Ishikawa (cell line): ENCODE measurements around the gene TP53BP1.

Experiments used
- CEBPB ChIP-seq: IDR thresholded peaks from 2 replicates; pipeline ENCODE4 v1.6.1; 2012
- CREB1 ChIP-seq: IDR thresholded peaks from 2 replicates; pipeline ENCODE4 v1.6.1; 2012; ENCODE audit warnings: low read depth
- EGR1 ChIP-seq: IDR thresholded peaks from 2 replicates; pipeline ENCODE4 v1.6.1; 2012
- EP300 ChIP-seq: IDR thresholded peaks from 2 replicates; pipeline ENCODE4 v1.6.1; 2012; ENCODE audit warnings: borderline replicate concordance
- FOXM1 ChIP-seq: IDR thresholded peaks from 2 replicates; pipeline ENCODE4 v1.6.1; 2012; ENCODE audit warnings: low read depth, borderline replicate concordance
- NFIC ChIP-seq: IDR thresholded peaks from 2 replicates; pipeline ENCODE4 v1.6.1; 2012
- RAD21 ChIP-seq: IDR thresholded peaks from 2 replicates; pipeline ENCODE4 v1.6.1; 2012; ENCODE audit warnings: low read depth
- TAF1 ChIP-seq: IDR thresholded peaks from 2 replicates; pipeline ENCODE4 v1.6.1; 2012; ENCODE audit warnings: low read depth, mild to moderate bottlenecking
- TCF12 ChIP-seq: IDR thresholded peaks from 2 replicates; pipeline ENCODE4 v1.6.1; 2012; ENCODE audit warnings: low read depth
- TEAD4 ChIP-seq: IDR thresholded peaks from 2 replicates; pipeline ENCODE4 v1.6.1; 2012
- YY1 ChIP-seq: IDR thresholded peaks from 2 replicates; pipeline ENCODE4 v1.6.1; 2012; ENCODE audit warnings: low read depth
- ZBTB7A ChIP-seq: IDR thresholded peaks from 2 replicates; pipeline ENCODE4 v1.6.1; 2012; ENCODE audit warnings: low read depth
- TF ChIP-seq, protein P1 (sequence below): IDR thresholded peaks from 2 replicates; pipeline ENCODE4 v1.6.1; 2012
- TF ChIP-seq, protein P2 (sequence below): IDR thresholded peaks from 2 replicates; pipeline ENCODE4 v1.6.1; 2012
- TF ChIP-seq, protein P3 (sequence below): IDR thresholded peaks from 2 replicates; pipeline ENCODE4 v1.6.1; 2012; ENCODE audit warnings: low read depth, mild to moderate bottlenecking

The TP53BP1 gene

DNA sequence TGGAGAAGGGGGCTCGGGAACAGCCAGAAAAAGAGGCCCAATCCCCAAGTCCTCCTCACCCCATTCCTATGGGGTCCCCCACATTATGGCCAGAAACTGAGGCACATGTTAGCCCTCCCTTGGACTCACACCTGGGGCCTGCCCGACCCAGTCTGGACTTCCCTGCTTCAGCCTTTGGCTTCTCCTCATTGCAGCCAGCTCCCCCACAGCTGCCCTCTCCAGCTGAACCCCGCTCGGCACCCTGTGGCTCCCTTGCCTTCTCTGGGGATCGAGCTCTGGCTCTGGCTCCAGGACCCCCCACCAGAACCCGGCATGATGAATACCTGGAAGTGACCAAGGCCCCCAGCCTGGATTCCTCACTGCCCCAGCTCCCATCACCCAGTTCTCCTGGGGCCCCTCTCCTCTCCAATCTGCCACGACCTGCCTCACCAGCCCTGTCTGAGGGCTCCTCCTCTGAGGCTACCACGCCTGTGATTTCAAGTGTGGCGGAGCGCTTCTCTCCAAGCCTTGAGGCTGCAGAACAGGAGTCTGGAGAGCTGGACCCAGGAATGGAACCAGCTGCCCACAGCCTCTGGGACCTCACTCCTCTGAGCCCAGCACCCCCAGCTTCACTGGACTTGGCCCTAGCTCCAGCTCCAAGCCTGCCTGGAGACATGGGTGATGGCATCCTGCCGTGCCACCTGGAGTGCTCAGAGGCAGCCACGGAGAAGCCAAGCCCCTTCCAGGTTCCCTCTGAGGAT is 35.0 kb upstream of the TP53BP1 start:
- TF ChIP-seq CEBPB (no peak), TEAD4 (no peak), EP300 (no peak), TAF1 (no peak), TCF12 (no peak)

DNA sequence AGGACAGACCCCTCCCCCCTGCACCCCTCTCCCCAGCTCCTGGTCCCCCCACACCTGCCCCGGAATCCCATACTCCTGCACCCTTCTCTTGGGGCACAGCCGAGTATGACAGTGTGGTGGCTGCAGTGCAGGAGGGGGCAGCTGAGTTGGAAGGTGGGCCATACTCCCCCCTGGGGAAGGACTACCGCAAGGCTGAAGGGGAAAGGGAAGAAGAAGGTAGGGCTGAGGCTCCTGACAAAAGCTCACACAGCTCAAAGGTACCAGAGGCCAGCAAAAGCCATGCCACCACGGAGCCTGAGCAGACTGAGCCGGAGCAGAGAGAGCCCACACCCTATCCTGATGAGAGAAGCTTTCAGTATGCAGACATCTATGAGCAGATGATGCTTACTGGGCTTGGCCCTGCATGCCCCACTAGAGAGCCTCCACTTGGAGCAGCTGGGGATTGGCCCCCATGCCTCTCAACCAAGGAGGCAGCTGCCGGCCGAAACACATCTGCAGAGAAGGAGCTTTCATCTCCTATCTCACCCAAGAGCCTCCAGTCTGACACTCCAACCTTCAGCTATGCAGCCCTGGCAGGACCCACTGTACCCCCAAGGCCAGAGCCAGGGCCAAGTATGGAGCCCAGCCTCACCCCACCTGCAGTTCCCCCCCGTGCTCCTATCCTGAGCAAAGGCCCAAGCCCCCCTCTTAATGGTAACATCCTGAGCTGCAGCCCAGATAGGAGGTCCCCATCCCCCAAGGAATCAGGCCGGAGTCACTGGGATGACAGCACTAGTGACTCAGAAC is 34.3 kb upstream of the TP53BP1 start:
- TF ChIP-seq, protein P1, sequence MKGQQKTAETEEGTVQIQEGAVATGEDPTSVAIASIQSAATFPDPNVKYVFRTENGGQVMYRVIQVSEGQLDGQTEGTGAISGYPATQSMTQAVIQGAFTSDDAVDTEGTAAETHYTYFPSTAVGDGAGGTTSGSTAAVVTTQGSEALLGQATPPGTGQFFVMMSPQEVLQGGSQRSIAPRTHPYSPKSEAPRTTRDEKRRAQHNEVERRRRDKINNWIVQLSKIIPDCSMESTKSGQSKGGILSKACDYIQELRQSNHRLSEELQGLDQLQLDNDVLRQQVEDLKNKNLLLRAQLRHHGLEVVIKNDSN, result no peak
- no peak for TF ChIP-seq TEAD4
- TF ChIP-seq CREB1, result no peak
- TF ChIP-seq FOXM1, result no peak

DNA sequence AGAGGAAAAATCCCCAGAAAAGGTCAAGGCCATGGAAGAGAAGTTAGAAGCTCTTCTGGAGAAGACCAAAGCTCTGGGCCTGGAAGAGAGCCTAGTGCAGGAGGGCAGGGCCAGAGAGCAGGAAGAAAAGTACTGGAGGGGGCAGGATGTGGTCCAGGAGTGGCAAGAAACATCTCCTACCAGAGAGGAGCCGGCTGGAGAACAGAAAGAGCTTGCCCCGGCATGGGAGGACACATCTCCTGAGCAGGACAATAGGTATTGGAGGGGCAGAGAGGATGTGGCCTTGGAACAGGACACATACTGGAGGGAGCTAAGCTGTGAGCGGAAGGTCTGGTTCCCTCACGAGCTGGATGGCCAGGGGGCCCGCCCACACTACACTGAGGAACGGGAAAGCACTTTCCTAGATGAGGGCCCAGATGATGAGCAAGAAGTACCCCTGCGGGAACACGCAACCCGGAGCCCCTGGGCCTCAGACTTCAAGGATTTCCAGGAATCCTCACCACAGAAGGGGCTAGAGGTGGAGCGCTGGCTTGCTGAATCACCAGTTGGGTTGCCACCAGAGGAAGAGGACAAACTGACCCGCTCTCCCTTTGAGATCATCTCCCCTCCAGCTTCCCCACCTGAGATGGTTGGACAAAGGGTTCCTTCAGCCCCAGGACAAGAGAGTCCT is 33.4 kb upstream of the TP53BP1 start:
- TF ChIP-seq, protein P1, result no peak
- TF ChIP-seq ZBTB7A (no peak), CREB1 (no peak), TCF12 (no peak), FOXM1 (no peak), CEBPB (no peak), EGR1 (no peak), RAD21 (no peak)
- TF ChIP-seq, protein P2, sequence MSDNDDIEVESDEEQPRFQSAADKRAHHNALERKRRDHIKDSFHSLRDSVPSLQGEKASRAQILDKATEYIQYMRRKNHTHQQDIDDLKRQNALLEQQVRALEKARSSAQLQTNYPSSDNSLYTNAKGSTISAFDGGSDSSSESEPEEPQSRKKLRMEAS, result no peak
- TF ChIP-seq, protein P3, sequence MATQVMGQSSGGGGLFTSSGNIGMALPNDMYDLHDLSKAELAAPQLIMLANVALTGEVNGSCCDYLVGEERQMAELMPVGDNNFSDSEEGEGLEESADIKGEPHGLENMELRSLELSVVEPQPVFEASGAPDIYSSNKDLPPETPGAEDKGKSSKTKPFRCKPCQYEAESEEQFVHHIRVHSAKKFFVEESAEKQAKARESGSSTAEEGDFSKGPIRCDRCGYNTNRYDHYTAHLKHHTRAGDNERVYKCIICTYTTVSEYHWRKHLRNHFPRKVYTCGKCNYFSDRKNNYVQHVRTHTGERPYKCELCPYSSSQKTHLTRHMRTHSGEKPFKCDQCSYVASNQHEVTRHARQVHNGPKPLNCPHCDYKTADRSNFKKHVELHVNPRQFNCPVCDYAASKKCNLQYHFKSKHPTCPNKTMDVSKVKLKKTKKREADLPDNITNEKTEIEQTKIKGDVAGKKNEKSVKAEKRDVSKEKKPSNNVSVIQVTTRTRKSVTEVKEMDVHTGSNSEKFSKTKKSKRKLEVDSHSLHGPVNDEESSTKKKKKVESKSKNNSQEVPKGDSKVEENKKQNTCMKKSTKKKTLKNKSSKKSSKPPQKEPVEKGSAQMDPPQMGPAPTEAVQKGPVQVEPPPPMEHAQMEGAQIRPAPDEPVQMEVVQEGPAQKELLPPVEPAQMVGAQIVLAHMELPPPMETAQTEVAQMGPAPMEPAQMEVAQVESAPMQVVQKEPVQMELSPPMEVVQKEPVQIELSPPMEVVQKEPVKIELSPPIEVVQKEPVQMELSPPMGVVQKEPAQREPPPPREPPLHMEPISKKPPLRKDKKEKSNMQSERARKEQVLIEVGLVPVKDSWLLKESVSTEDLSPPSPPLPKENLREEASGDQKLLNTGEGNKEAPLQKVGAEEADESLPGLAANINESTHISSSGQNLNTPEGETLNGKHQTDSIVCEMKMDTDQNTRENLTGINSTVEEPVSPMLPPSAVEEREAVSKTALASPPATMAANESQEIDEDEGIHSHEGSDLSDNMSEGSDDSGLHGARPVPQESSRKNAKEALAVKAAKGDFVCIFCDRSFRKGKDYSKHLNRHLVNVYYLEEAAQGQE, result no peak

DNA sequence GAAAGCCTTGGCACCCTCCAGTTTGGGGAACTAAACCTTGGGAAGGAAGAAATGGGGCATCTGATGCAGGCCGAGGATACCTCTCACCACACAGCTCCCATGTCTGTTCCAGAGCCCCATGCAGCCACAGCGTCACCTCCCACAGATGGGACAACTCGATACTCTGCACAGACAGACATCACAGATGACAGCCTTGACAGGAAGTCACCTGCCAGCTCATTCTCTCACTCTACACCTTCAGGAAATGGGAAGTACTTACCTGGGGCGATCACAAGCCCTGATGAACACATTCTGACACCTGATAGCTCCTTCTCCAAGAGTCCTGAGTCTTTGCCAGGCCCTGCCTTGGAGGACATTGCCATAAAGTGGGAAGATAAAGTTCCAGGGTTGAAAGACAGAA is 32.2 kb upstream of the TP53BP1 start:
- TF ChIP-seq CEBPB (no peak), TCF12 (no peak), YY1 (no peak), ZBTB7A (no peak)
- TF ChIP-seq, protein P2, result no peak
- TF ChIP-seq, protein P1, result no peak

DNA sequence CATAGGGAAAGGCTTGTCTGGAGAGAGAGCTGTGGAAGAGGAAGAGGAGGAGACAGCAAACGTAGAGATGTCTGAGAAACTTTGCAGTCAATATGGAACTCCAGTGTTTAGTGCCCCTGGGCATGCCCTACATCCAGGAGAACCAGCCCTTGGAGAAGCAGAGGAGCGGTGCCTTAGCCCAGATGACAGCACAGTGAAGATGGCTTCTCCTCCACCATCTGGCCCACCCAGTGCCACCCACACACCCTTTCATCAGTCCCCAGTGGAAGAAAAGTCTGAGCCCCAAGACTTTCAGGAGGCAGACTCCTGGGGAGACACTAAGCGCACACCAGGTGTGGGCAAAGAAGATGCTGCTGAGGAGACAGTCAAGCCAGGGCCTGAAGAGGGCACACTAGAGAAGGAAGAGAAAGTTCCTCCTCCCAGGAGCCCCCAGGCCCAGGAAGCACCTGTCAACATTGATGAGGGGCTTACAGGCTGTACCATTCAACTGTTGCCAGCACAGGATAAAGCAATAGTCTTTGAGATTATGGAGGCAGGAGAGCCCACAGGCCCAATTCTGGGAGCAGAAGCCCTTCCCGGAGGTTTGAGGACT is 31.4 kb upstream of the TP53BP1 start:
- no peak for TF ChIP-seq ZBTB7A

DNA sequence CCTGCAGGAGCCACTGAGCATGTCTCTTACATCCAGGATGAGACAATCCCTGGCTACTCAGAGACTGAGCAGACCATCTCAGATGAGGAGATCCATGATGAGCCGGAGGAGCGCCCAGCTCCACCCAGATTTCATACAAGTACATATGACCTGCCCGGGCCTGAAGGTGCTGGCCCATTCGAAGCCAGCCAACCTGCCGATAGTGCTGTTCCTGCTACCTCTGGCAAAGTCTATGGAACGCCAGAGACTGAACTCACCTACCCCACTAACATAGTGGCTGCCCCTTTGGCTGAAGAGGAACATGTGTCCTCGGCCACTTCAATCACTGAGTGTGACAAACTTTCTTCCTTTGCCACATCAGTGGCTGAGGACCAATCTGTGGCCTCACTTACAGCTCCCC is 30.7 kb upstream of the TP53BP1 start:
- TF ChIP-seq YY1, result no peak
- TF ChIP-seq CEBPB, result no peak
- no peak for TF ChIP-seq CREB1
- TF ChIP-seq EP300, result no peak
- no peak for TF ChIP-seq RAD21
- TF ChIP-seq TEAD4, result no peak
- TF ChIP-seq, protein P3, result no peak
- TF ChIP-seq EGR1, result no peak
- no peak for TF ChIP-seq FOXM1
- TF ChIP-seq, protein P2, result no peak
- TF ChIP-seq TAF1, result no peak
- no peak for TF ChIP-seq TCF12
- TF ChIP-seq NFIC, result no peak
- TF ChIP-seq ZBTB7A, result no peak
- TF ChIP-seq, protein P1, result no peak
